Measurements from ENCODE around the gene CDK10.
A peak's percentile ranks its signal among the peaks of the same experiment; 100 is the strongest.

The CDK10 gene

DNA sequence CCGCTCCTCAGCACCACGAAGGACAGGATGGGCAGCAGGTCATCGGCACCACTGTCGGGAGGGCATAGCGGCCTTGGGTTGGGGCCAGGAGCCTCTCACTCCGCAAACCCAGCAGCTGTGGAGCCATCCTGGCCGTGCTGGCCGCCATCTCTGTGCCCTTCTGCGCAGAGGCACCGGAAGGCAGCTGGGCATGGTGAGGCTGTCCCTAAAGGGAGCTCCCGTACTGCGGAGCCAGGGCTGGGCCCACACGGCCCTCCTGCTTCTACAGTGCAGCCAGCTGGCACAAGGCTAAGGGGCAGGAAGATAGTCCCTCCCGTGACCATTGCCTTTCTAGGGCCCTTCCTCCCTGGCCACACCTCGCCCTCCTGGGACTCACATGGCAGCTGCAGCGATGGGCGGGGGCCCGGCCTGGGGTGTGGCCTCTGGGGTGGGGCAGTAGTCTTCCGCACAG lies 22.0 kb downstream of the CDK10 start:
- TF ChIP-seq, protein P1, sequence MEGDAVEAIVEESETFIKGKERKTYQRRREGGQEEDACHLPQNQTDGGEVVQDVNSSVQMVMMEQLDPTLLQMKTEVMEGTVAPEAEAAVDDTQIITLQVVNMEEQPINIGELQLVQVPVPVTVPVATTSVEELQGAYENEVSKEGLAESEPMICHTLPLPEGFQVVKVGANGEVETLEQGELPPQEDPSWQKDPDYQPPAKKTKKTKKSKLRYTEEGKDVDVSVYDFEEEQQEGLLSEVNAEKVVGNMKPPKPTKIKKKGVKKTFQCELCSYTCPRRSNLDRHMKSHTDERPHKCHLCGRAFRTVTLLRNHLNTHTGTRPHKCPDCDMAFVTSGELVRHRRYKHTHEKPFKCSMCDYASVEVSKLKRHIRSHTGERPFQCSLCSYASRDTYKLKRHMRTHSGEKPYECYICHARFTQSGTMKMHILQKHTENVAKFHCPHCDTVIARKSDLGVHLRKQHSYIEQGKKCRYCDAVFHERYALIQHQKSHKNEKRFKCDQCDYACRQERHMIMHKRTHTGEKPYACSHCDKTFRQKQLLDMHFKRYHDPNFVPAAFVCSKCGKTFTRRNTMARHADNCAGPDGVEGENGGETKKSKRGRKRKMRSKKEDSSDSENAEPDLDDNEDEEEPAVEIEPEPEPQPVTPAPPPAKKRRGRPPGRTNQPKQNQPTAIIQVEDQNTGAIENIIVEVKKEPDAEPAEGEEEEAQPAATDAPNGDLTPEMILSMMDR (IDR thresholded peaks at IDR 0.05; ENCODE audit: low read depth, low read length): no peak
- DNase-seq (ENCODE audit: low read depth, low spot score): no peak
- no peak overlapping the region for H3K4me3 ChIP-seq (ENCODE audit: low read depth, low read length)
- in situ Hi-C loops (cut with HindIII; ENCODE audit: low sequenced_read_pairs): no loop called here

DNA sequence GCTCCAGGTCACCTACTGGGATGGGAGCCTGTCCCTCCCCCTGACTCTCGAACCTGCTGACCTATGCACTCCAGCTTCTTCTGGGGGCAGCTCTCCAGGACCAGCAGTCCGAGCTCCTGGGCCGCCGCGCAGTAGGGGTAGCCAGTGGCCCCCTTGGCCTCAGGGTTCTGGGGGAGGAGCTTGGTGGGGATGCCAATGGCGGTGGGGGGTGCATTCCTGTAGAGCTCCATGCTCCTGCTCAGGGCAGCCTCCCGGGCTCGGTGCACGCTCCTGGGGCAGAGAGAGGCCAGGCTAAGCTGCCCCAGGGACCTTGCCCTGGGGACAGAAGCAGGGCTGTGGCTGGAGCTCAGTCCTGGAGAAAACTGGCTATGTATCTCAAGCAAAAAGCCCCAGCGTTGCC lies 22.7 kb downstream of the CDK10 start:
- in situ Hi-C loops (cut with HindIII; ENCODE audit: low sequenced_read_pairs): no loop called here
- H3K4me3 ChIP-seq (ENCODE audit: low read depth, low read length): no peak overlapping the region
- DNase-seq (ENCODE audit: low read depth, low spot score): no peak
- TF ChIP-seq, protein P1 (IDR thresholded peaks at IDR 0.05; ENCODE audit: low read depth, low read length): no peak

DNA sequence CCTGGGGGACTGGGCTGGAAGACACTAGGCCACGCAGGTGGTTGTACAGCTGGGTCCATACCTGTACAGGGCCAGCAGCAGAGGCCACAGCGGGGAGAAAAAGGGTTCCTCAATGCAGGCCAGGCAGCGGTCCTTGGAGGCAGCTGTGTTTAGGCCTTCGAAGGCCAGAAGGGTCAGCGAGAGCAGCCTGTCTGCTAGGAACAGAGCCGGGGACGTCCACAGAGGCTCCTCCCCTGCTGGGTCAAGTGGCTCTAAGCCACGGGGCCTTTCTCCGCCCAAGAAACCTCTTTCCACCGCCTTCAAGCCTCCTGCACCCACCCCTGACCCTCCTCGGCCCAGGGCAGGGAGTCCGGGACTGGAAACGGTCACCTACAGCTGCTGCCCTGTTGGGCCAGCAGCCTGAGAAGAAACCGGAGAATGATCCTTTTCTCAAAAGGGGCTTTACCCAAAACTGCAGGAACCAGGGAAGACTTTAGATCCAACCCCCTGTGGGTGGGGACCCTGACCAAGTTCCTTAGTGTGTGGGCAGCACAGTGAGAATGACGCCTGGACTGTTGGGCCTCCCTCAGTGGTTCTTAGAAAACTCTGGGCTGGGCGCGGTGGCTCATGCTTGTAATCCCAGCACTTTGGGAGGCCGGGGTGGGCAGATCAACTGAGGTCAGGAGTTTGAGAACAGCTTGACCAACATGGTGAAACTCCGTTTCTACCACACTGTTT lies 23.4 kb downstream of the CDK10 start:
- in situ Hi-C loops (cut with HindIII; ENCODE audit: low sequenced_read_pairs): no loop called here
- no peak for DNase-seq (ENCODE audit: low read depth, low spot score)
- no peak overlapping the region for H3K4me3 ChIP-seq (ENCODE audit: low read depth, low read length)
- TF ChIP-seq, protein P1 (IDR thresholded peaks at IDR 0.05; ENCODE audit: low read depth, low read length): no peak

DNA sequence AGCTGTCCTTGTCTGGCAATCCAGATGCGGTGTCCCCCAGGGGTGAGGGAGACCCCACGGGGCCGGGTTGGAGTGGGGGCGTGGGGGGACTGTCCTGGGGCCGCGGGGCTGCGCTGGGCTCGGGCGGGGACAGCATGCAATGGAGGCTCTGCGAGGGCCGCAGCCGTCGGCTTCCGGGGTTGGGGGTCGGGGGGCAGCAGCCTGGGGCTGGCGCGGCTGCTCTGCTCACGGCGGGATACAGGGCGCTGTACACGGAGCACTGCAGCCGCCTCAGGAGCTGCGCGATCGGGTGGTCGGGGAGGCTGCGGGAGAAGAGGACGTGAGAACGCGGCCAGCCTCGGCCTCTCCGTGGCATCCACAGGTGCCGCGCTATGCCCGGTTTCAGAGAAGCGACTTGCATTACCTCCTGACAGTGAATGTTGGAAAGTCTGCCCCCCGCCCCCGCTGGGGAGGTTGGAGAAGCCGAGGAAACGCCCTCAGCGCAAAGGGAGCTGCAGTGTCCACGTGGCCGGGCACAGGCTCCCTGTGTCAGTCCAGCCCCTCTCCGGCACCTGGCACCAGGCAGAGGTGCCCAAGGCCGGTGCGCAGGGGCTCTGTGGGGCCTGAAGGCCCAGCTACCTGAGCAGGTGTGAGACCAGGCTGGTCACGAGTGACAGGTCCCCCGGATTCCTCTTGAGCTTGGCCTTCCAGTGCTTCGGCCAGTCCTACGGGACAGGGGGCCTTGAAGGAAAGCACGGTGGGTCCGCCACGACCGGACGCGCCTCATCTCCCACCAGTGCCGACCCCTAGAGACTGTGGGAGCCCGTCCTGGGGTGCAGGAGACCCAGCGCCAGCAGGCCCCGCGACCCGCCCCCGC lies 24.4 kb downstream of the CDK10 start:
- in situ Hi-C loops (cut with HindIII; ENCODE audit: low sequenced_read_pairs): no loop called here
- H3K4me3 ChIP-seq (ENCODE audit: low read depth, low read length): no peak overlapping the region
- no peak for DNase-seq (ENCODE audit: low read depth, low spot score)
- TF ChIP-seq, protein P1 (IDR thresholded peaks at IDR 0.05; ENCODE audit: low read depth, low read length): no peak

DNA sequence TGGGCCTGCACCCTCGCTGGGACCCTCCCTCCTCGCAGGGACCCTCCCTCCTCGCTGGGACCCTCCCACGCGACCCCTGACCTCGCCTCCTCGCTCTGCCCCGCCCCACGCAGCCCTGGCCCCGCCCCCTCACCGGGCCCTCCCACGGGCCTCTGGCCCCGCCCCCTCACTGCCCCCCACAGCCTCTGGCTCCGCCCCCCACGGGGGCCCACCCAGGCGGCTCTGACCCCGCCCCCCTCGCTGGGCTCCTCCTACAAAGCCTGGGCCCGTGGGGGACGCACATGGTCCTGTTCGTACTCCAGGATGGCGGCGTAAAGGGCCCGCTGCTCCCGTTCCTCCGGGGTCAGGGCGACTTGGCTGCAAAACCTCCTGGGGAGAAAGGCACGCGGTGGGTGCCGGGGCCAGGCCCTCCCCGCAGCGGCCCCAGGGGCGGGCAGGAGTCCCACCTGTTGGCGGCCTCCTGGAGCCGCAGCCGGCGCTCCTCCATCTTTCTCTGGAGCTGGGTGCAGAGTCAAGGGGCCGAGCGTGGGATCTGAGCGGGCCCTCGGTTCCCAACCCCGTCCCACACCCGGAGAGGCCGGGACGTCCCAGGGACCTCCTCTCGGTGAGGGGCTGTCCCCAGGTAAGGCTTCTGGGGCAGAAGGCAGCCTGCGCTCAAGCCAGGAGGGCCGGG lies 25.2 kb downstream of the CDK10 start:
- peak; percentile 56 for DNase-seq (ENCODE audit: low read depth, low spot score)
- TF ChIP-seq, protein P1 (IDR thresholded peaks at IDR 0.05; ENCODE audit: low read depth, low read length): no peak
- H3K4me3 ChIP-seq (ENCODE audit: low read depth, low read length): peak overlapping the region; percentile 53
- in situ Hi-C loops (cut with HindIII; ENCODE audit: low sequenced_read_pairs): no loop called here

DNA sequence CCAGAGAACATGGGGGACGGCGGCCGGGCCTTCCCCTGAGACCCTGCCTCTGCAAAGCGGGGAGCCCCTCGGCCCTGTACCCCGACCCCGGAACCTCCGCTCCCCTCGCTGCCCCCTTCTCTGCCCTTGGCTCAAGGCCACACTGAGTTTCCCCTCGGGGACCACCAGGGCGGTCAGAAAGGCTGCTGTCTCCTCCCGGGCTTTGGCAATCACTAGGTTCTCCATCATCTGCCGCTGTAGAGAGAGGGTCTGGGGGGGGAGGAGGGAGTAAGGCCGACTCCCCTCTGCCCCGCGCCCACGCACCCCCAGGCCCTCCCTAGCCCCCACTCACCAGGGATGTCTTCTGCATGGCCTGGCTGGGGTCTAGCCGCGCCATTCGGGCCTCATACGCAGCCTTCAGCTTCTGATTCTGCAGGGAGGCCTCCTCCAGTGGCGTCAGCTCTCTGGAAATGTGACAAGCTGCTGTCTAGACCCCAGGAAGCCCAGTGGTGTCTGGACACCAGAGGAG lies 25.8 kb downstream of the CDK10 start:
- TF ChIP-seq, protein P1 (IDR thresholded peaks at IDR 0.05; ENCODE audit: low read depth, low read length): no peak
- in situ Hi-C loops (cut with HindIII; ENCODE audit: low sequenced_read_pairs): no loop called here
- no peak for DNase-seq (ENCODE audit: low read depth, low spot score)
- peak overlapping the region; percentile 53 for H3K4me3 ChIP-seq (ENCODE audit: low read depth, low read length)

Measured in astrocyte of the spinal cord (primary cell).